Neural cell (in vitro differentiated cells): ENCODE data around the gene B4GALNT4. TPM values are rescaled to one million over a fixed set of nuclear protein-coding genes. Genes with fewer than 3 reads are reported as not detected.

Experiments used
- H2AFZ ChIP-seq: fragments of 200-600, 300-800 bp; sonication (generic), shearing (Covaris generic); 2 replicates; pipeline ENCODE4 v1.6.0; 2014; ENCODE audit warnings: low read depth, mild to moderate bottlenecking, antibody characterized with exemption, low read length, moderate library complexity
- H3F3A ChIP-seq: fragments of 200-600 bp; shearing (Covaris generic); 2 replicates; pipeline ENCODE4 v1.6.1; 2016; ENCODE audit warnings: mild to moderate bottlenecking, moderate library complexity, mixed read lengths, antibody characterized with exemption, low read length; ENCODE audit not compliant: insufficient read depth, poor library complexity, severe bottlenecking
- H3K27ac ChIP-seq: fragments of 200-600, 300-800 bp; sonication (generic), shearing (Covaris generic); 2 replicates; pipeline ENCODE4 v1.5.1; 2014; ENCODE audit warnings: mild to moderate bottlenecking, low read length, moderate library complexity
- H3K27me3 ChIP-seq: fragments of 300-800, 200-600 bp; sonication (generic), shearing (Covaris generic); 2 replicates; pipeline ENCODE4 v1.6.0; 2014; ENCODE audit warnings: mild to moderate bottlenecking, low read depth, low read length, moderate library complexity; ENCODE audit not compliant: insufficient read depth
- H3K36me3 ChIP-seq: fragments of 300-800, 200-600 bp; sonication (generic), shearing (Covaris generic); 2 replicates; pipeline ENCODE4 v1.5.1; 2014; ENCODE audit warnings: mild to moderate bottlenecking, antibody characterized with exemption, low read length, moderate library complexity; ENCODE audit not compliant: insufficient read depth
- H3K4me2 ChIP-seq: fragments of 300-800, 200-600 bp; sonication (generic), shearing (Covaris generic); 2 replicates; pipeline ENCODE4 v1.6.0; 2014; ENCODE audit warnings: mild to moderate bottlenecking, low read length
- H3K4me3 ChIP-seq: fragments of 300-800, 200-600 bp; sonication (generic), shearing (Covaris generic); 2 replicates; pipeline ENCODE4 v1.5.1; 2014; ENCODE audit warnings: mild to moderate bottlenecking, low read length, moderate library complexity
- H3K79me2 ChIP-seq: fragments of 200-600 bp; shearing (Covaris generic); replicated peaks from 2 replicates; pipeline ENCODE4 v1.6.0; 2014; ENCODE audit warnings: mild to moderate bottlenecking, low read length, moderate library complexity; ENCODE audit not compliant: insufficient read depth
- H3K9ac ChIP-seq: fragments of 300-800, 200-600 bp; sonication (generic), shearing (Covaris generic); 2 replicates; pipeline ENCODE4 v1.6.1; 2016; ENCODE audit warnings: mild to moderate bottlenecking, low read length, mixed read lengths
- H3K9me2 ChIP-seq: fragments of 200-600 bp; shearing (Covaris generic); 2 replicates; pipeline ENCODE4 v1.6.1; 2016; ENCODE audit warnings: mild to moderate bottlenecking, low read length, mixed read lengths; ENCODE audit not compliant: insufficient read depth
- H3K9me3 ChIP-seq: fragments of 200-600, 300-800 bp; sonication (generic), shearing (Covaris generic); 2 replicates; pipeline ENCODE4 v1.6.1; 2016; ENCODE audit warnings: mild to moderate bottlenecking, mixed run types, low read length, moderate library complexity, mixed read lengths
- H4K20me1 ChIP-seq: fragments of 200-600 bp; shearing (Covaris generic); 2 replicates; pipeline ENCODE4 v1.6.1; 2016; ENCODE audit warnings: mild to moderate bottlenecking, mixed run types; ENCODE audit not compliant: insufficient read depth
- CTCF ChIP-seq: fragments of 450-650 bp; IDR thresholded peaks from 2 replicates; pipeline ENCODE4 v1.5.1; 2014; ENCODE audit warnings: antibody characterized with exemption, mild to moderate bottlenecking, moderate library complexity; ENCODE audit not compliant: poor library complexity, severe bottlenecking
- EP300 ChIP-seq: fragments of 450-650 bp; conservative IDR thresholded peaks from 2 replicates; pipeline ENCODE4 v1.6.1; 2014; ENCODE audit warnings: antibody characterized with exemption, mild to moderate bottlenecking, moderate library complexity; ENCODE audit not compliant: poor library complexity, severe bottlenecking
- EZH2 ChIP-seq: fragments of 200-600, 300-800 bp; shearing (Covaris generic), sonication (generic); IDR thresholded peaks from 2 replicates; pipeline ENCODE4 v1.6.1; 2014; ENCODE audit warnings: antibody characterized with exemption, low read length, borderline replicate concordance, mild to moderate bottlenecking; ENCODE audit not compliant: insufficient read depth, poor library complexity, severe bottlenecking
- MXI1 ChIP-seq: fragments of 450-650 bp; conservative IDR thresholded peaks from 2 replicates; pipeline ENCODE4 v1.6.1; 2014; ENCODE audit warnings: antibody characterized with exemption, mild to moderate bottlenecking; ENCODE audit not compliant: poor library complexity, severe bottlenecking
- POLR2AphosphoS5 ChIP-seq: IDR thresholded peaks from 2 replicates; pipeline ENCODE4 v1.6.1; 2012
- RAD21 ChIP-seq: fragments of 450-650 bp; conservative IDR thresholded peaks from 2 replicates; pipeline ENCODE4 v1.6.1; 2014; ENCODE audit warnings: antibody characterized with exemption, mild to moderate bottlenecking, moderate library complexity
- REST ChIP-seq: IDR thresholded peaks from 2 replicates; pipeline ENCODE4 v1.6.1; 2012; ENCODE audit warnings: borderline replicate concordance
- SMC3 ChIP-seq: fragments of 450-650 bp; conservative IDR thresholded peaks from 2 replicates; pipeline ENCODE4 v1.6.1; 2014; ENCODE audit warnings: antibody characterized with exemption, mild to moderate bottlenecking, moderate library complexity; ENCODE audit not compliant: poor library complexity
- TAF1 ChIP-seq: IDR thresholded peaks from 2 replicates; pipeline ENCODE4 v1.6.1; 2012; ENCODE audit warnings: low read depth
- polyA plus RNA-seq: library from polyadenylated mRNA; depleted of rRNA; stranded (reverse); fragments of >200 nt; gene quantifications from 2 replicates; pipeline ENCODE4 v1.2.3, GENCODE V29; 2014

B4GALNT4 gene
- polyA plus RNA-seq, 1 donor from 2014 or later = 440 TPM

- no peaks in the 10 kb centered on the region for H3K27me3 ChIP-seq
- no peaks in the 10 kb centered on the region for H3K79me2 ChIP-seq
- H4K20me1 ChIP-seq = no peaks in the 10 kb centered on the region
- no peak overlapping the region for H3K4me2 ChIP-seq
- H3K9me3 ChIP-seq = no peaks in the 10 kb centered on the region
- H3K36me3 ChIP-seq = no peaks in the 10 kb centered on the region
- H3K4me3 ChIP-seq = no peak overlapping the region
- no peak overlapping the region for H3K27ac ChIP-seq
- TF ChIP-seq EZH2 (no peak), RAD21 (no peak), POLR2AphosphoS5 (no peak), SMC3 (no peak), EP300 (no peak), TAF1 (no peak), REST (no peak), CTCF (no peak), MXI1 (no peak)
- no peaks in the 10 kb centered on the region for H3K9me2 ChIP-seq
- no peaks in the 10 kb centered on the region for H3F3A ChIP-seq
- H2AFZ ChIP-seq = no peak overlapping the region
- no peak overlapping the region for H3K9ac ChIP-seq
Observed at GRCh38 chr11:405954-406795, 36.9 kb downstream of the B4GALNT4 start.

GRCh38 chr11:406796-407650, 37.7 kb downstream of the B4GALNT4 start:
- H3K9ac ChIP-seq = no peak overlapping the region
- H3K27me3 ChIP-seq = no peaks in the 10 kb centered on the region
- no peaks in the 10 kb centered on the region for H3K9me3 ChIP-seq
- H3K4me3 ChIP-seq = no peak overlapping the region
- H2AFZ ChIP-seq = no peak overlapping the region
- H3F3A ChIP-seq = no peaks in the 10 kb centered on the region
- H3K9me2 ChIP-seq = no peaks in the 10 kb centered on the region
- H4K20me1 ChIP-seq = no peaks in the 10 kb centered on the region
- no peaks in the 10 kb centered on the region for H3K79me2 ChIP-seq
- no peak overlapping the region for H3K27ac ChIP-seq
- H3K4me2 ChIP-seq = no peak overlapping the region
- TF ChIP-seq CTCF (no peak), EP300 (no peak), MXI1 (no peak), SMC3 (no peak), RAD21 (no peak), REST (no peak)
- no peaks in the 10 kb centered on the region for H3K36me3 ChIP-seq
